NAMALWA (cell line): ENCODE results near the gene SIK2.
"Not testable (repeated sequence)": the region's sequence is repeated elsewhere in the genome, so short reads cannot be mapped to it uniquely, and the experiment has no call there.

Experiments used
- DNase-seq: peaks from one replicate; pipeline ENCODE4 v3.0.0-alpha.2; 2015; ENCODE audit warnings: low spot score

Gene SIK2

DNA sequence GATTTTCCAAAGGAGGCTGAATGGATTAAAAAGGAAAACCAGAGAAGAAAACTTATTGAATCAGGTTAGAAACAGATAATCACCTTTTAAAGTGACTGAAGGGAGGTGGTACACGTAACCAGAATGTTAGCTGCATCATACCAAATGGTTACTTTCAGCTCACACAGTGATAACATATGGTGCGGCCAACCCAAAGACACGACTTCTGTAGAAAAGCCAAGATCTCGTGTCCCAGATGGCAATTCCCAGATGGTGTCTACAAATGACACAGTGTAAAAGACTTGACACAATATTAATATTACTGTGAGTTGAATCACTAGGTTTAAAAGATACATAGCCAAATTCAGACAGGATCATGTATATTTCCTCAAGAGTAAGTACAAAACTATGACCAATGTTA, 158.8 kb downstream of the SIK2 start:
- no peak for DNase-seq

DNA sequence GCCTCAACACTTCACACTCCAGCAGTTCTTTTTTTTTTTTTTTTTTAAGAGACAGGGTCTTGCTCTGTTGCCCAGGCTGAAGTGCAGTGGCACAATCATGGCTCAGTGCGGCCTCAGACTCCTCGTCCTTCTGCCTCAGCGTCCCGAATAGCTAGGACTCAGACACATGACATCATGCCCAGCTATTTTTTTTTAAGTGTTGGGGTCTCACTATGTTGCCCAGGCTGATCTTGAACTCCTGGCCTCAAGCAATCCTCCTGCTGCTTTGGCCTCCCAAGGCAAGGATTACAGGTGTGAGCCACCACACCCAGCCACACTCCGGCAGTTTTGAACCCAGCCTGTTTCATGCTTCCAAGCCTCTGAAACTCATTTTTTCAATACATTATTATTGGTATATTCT, 160.3 kb downstream of the SIK2 start:
- DNase-seq = no peak

- DNase-seq = peak; percentile 9
Observed at GRCh38 chr11:111762981-111763643, 160.9 kb downstream of the SIK2 start.

GRCh38 chr11:111764621-111765020, 162.4 kb downstream of the SIK2 start:
- no peak for DNase-seq

GRCh38 chr11:111765320-111765983, 163.2 kb downstream of the SIK2 start:
- no peak for DNase-seq

DNA sequence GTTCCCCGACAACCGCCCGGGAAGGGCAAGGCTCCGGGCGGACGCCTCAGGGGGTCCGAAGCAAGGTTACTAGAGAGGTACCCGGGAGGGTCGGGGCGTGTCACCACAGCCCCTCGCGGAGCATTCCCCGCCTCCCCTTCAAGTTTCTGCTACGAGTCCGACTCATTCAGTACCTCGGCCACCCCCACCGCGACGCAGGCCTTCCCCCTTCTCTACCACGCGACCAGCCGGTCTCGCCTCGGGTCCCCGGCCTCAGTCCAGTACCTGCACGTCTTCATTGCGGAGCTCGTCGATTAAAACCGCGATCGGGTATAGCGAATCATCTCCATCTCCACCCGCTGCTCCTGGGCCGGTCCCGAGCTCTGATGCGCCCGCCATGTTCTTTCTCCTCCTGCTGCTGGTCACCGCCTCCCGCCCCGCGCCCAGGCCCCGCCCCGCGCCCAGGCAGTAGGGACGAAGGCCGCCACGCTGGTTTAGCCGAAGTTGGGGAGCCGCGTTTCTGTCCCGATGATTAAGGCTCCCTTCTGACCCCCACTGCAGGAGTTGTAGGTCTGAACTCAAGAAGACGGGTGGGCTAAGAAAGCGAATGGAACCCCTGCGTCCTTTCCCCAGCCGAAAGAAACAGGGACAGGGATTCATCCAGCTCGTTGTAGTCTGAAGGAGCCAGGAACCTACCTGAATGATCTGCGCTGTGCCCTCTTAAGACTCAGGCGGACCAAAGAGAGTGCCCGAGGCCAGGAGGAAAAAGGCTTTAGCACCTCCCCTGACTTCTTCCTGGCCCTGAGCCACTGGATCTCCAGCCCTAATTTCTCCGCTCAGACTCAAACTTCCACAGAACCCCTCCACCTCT, 164.0 kb downstream of the SIK2 start, which contains the start of gene PPP2R1B:
TSS of gene PPP2R1B (minus strand) at position 406 of the 850 bp plus-strand sequence. CDS start at position 378, 28 bp downstream.
- peak; percentile 72 for DNase-seq

DNA sequence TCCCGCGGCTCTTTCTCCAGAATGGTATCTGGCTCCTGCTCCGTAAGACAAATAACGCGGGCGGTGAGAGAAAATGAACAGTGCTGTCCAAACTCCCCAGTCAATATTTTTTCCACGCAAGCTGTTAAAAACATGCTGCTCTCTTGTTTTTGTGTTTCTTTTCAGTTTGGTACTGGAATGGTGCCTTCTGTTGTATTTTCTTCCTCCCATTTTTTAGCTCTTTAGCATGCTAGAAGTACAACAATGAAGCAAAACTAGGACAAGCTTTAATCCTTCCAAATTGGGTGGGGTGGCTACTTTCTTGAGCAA, 164.5 kb downstream of the SIK2 start:
- DNase-seq = no peak

DNA sequence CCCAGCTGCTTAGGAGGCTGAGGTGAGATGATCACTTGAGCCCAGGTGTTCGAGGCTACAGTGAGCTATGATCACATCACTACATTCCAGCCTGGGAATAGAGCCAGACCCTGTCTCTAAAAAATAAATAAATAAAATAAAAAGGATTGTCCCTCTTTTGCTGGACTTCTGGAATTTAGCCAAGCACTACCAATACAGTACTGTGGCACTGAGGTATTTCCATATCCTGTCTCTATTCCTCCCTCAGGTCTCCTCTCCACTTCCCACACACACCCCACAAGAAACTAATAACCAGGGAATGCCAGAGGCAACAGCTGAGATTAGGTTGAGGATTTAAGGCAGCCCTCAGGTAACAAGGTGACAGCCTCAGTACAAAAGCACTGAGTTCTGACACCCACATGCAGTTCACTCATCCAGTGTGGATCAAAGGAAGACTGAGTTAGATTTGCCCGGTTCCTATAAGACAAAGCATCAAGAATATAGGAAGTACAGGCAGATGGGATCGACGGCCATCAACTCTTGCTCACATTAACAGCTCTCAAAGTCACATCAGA, 168.4 kb downstream of the SIK2 start:
- DNase-seq = no peak

GRCh38 chr11:111771205-111771604, 169.0 kb downstream of the SIK2 start:
- not testable (repeated sequence) for DNase-seq

DNA sequence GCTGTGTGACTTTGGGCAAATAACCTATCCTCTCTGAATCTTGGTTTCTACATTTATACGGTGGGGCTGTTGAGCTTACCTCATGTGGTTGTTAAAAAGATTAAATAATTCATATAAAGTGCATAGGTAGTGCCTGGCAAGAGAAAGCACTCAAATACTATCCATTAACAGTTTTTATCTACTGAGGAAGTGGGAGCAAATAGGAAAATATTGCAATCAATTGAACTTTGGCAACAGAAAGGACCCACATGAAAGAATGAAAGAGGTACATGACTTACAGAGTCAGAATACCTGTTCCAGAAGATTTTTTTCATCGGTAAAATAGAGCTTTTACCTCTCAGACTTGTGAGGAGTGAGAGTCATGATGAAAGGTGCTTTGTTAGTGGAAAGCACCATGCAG, 170.3 kb downstream of the SIK2 start:
- DNase-seq = no peak

- no peak for DNase-seq
Observed at GRCh38 chr11:111774955-111775710, 172.9 kb downstream of the SIK2 start.

GRCh38 chr11:111776398-111777093, 174.3 kb downstream of the SIK2 start:
- peak; percentile 50 for DNase-seq

DNA sequence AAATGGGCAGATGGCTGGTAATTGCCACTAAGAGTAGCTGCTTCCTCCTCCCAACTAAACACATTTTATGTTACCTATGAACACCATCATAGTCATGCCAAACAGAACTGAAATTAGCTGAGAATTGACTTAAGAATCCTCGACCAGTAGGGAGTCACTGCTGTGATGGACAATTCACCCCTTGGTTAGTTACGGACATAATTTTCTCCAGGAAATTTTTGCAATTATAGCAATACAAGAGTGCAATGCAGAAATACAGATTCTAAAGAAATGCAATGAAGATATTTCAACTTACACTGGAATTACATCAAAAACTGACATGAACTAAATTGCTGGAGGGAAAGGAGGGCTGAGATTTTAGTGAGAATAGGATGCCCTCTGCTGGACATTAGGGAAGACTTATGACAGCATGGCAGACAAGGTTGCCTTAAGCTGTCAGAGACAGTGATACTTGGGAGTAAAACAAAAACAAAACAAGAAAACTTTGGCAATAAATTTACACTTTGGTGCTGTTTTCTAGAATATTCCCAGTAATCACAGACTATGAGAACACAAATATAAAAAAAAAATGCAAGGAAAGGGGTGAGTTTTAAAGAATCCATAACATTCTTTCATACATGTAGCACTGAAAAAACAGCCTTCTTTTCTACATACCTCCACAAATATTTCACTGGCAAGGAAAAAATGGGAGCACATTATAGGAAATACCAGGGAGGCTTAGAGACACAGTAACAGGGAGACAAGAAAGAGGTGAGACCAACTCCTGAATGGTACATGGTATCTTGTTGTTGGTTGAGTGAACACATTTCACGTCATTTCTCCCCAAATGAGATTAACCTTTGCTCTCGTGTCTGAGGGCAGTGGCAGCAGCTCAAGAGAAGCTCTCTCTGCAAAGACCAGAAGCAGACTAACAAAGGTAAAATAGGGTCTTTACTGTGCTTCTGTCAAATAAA, 175.1 kb downstream of the SIK2 start:
- peak; percentile 85 for DNase-seq

DNA sequence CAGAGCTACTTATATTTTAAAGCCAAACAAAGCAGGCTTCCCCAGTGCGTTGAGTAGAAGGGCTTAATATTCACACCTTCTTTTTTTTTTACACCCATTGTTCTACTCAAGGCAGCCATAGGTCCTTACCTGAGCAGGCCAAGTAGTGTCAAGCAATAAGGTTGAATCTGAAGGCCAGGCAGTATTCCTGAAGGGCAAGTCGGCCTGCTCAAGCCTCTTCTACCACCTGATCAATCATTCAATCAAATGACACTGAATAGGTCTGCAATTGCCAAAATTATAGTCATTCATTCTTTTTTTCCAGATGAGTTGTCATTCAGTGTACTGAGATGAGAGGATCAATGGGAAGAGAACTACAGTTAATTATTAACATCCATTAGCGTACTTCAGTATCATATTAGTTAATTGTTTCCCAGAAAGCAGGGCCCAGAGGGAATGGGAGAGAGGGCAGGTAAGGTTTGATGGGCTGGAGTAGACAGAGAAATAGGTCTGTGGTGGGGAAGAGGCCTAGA, 175.9 kb downstream of the SIK2 start:
- no peak for DNase-seq

DNA sequence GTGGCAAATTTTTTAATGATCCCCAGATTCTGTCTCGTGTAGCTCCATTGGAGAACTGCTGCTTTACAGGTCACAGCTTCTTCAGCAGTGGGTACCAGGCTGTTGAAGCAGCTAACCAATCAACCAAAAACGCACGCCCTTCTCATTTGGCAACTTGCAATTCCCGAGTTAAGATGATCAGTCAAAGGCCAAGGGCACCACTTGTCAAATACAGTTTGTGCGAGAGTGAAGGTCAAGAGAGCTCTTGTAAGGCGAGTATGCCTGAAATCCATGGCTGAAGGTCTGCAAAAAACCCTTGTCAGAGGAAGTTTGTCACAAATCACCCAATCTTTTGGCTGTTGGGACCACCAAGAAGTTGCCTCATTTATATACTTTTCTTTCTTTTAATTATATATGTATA, 176.9 kb downstream of the SIK2 start:
- no peak for DNase-seq
